GM21576 (cell line): Measurements from ENCODE around the gene FOXP2.
"Not testable (repeated sequence)": the region's sequence is repeated elsewhere in the genome, so short reads cannot be mapped to it uniquely, and the experiment has no call there.

Source experiments
- ATAC-seq: cut with Tn5 transposase; IDR thresholded peaks from one replicate; pipeline ENCODE4 v1.9.1; 2021; ENCODE audit warnings: mild to moderate bottlenecking, moderate library complexity; ENCODE audit not compliant: unreplicated experiment

The FOXP2 gene

DNA sequence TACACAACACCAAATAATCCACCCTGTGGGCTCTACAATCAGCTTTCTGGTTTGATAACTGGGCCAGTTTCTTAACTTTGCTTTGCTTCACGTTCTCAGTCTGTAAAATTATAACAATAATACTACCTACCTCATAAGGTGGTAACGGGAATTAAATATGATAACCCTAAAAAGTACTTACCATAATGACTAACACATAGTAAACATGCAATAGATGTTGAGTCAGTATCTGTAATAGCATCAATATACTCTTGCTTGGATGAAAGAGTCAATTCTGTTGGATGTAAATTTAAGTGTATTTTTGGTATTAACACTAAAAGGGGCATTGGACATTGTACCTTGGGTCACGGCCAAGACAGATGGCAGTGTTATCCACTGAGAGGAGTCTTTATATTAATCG is 160.5 kb downstream of the FOXP2 start:
- no peak for ATAC-seq

DNA sequence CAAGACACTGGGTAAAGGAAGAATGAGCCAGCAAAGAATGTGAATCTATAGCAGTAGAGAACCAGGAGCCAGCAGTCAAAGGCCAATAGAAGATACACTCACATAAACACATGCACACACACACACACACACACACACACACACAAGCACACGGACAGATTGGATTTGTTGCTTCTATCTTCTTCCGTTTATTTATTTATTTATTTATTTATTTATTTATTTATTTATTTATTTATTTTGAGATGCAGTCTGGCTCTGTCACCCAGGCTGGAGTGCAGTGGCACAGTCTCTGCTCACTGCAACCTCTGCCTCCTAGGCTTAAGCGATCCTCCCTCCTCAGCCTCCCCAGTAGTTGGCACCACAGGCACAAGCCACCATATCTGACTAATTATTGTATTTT is 166.3 kb downstream of the FOXP2 start:
- not testable (repeated sequence) for ATAC-seq

DNA sequence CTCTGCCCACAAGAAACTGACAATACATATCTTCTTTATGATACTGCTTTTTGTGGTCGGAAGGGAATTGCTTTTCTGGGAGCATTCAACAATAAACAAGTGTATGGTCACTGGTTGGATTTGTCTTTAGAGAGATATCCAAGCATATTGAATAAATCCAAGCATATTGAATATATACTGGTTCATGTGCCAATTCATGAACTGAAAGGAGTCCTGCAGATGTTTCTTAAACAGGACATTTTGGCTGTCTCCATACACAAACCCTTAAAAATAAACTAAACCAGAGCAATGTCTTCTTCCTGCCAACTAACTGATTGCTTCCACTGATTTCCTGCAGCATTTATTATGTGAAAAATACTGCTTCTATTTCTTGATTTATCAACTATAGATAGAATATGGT is 173.9 kb downstream of the FOXP2 start:
- ATAC-seq, result no peak

DNA sequence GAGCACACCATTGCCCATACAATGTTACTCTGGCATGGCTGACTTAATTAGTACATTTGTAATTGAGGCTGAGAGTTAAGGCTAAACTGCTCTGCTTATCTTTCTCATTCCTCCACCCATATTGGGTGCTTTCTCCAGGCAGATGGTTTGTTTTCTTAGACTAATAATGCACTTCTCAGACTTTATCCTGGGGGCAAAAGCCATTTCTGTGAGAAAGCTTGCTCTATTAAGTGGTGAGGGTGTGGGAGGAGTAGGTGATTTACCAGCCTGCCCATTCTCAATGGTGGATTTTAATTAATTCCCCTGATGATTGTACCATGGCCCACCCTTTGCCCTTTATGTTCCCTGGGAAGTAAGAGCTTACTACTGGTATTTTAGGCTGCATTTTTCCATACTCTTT is 174.8 kb downstream of the FOXP2 start:
- ATAC-seq, result no peak

DNA sequence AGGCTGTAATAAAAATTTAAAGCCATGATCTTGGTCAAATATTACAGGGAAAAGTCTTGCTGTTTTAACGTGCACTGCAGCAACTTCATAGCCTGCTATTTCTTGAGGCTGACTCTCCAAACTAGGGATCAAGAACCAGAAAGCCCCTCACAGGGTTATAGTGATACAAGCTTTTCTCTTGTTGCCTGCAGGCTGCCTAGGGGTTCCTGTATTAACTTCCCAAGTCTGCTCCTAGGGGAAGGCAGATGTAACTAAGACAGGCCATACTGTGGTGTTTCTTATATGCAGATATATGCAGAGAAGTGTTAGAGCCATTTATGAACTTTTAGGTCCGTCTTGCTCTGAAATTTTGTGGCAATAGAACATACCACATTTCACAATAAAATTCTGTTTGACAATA is 175.7 kb downstream of the FOXP2 start:
- no peak for ATAC-seq

DNA sequence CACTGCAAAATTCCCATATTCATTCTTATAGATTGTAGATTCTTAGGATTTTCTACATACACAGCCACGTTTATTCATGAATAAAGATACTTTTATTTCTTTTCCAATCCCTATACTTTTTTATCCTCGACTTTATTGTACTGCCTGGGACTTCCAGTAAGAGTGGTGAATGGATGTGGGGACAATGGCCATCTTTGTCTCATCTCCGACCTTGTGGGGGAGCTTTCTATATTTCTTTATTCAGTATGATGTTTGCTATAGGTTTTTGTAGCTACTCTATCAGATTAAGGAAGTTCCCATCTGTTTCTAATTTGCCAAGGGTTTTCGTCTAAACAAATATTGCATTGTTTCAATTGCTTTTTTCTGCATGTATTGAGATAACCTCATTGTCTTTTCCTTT is 184.3 kb downstream of the FOXP2 start:
- no peak for ATAC-seq

DNA sequence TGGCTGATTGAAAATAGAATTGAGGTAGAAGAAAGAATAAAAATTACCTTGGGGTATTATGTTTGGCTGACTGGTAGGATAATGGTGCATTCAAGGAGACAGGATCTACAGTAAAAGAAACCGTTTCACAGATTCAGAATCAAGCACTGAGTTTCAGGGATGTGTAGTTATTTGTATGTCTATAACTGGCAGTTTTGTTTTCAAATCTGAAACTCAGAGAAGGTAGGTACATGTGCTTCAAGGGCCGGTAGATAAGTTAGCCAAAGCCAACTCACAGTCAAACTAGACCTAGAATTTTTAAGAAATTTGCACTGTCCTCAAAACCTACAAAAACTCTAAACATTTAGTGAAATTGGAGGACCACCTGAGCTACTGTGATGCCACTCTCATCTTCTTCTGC is 191.5 kb downstream of the FOXP2 start:
- ATAC-seq, result no peak

DNA sequence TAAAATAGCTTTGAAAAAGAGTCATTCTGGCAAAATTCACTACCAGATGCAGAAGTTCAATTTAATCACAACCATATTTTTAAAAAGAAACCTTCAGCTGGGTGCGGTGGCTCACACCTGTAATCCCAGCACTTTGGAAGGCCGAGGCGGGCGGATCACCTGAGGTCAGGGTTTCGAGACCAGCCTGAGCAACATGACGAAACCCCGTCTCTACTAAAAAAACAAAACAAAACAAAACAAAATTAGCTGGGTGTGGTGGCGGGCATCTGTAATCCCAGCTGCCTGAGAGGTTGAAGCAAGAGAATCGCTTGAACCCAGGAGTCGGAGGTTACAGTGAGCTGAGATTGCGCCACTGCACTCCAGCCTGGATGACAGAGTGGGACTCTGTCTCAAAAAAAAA is 194.2 kb downstream of the FOXP2 start:
- ATAC-seq, result not testable (repeated sequence)

DNA sequence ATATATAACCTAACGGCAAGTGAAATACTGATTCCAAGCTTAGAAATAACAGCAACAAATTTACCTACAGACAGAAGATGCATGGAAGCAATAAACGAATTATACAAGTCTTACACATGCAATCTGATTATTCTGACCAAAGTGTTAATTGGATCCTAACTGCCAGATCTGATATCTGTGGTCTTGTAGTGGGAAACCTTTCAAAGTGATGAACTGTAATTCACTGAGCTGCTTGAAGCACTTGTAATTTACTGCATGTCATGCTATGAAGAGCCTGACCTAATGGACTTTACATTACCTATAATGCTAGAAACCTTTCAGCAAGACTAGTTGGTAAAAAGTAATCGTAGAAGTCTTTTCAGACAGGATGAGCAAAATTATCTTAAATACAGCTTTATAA is 205.6 kb downstream of the FOXP2 start:
- no peak for ATAC-seq

DNA sequence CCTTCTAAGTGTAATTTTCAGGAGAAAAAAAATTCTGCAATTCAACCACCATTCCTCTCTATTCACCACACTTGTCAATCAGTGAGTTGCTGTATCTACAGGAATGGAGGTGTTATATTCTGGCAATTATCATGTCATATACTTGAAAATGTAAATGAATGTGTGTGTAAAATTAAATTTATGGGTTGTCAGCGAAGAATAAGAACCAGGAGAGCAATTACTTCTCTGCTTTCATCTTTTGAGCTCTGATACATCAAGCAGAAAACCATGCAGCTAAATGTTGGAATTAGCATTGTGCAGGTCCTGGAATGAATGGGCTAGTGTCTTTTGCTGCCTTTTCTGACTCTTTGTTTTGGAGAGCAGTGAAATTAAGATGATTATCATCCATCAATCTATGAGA is 207.6 kb downstream of the FOXP2 start:
- ATAC-seq, result no peak

DNA sequence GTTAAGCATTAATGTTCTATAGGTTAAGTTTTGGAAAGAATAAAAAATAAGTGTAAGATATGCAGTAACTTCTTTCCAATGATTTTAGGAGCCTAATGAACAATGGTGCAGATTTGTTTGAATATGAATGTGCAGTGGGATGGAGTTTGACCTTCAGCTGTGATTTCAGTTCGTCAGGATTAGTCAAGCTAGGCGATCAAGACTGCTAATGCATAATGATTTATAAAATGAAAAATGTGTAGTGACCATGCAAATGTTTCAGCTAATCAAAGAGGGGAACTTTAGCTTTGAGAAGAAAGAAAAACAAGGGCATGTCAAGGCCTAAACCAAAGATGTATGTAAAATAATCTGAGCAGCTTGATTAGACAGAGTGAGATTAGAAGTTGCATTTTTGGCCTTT is 208.5 kb downstream of the FOXP2 start:
- no peak for ATAC-seq

DNA sequence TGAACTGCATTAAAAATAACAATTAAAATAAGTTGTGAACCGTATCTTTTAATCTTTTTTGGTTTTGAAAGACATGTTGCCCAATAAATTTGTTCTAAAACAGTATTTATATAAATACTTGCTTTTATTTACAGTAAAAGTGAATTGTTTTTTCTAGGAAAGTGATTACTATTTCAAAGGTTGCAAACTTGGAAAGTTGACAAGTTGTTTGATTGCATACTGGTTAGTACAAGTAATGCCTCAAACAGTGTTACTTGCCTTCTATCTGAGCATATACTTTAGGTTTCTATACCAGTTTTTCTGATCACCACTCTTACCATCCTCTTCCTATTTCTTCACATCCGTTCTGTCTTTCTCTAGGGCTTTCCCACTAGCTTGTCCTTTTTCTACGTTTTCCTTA is 212.6 kb downstream of the FOXP2 start:
- no peak for ATAC-seq

DNA sequence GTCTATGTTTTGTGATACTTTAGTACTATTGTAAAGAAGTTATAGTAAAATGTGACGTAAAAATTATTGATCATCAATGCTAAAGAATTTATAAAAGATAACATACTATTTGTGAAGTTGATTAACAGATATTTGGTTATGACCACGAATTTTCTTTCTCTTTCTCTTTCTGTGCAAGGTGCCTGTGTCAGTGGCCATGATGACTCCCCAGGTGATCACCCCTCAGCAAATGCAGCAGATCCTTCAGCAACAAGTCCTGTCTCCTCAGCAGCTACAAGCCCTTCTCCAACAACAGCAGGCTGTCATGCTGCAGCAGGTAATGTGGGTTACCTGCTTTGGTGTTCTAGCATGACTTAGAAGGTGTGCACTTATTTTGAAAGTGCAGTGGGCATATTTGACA is 213.7 kb downstream of the FOXP2 start:
- no peak for ATAC-seq

DNA sequence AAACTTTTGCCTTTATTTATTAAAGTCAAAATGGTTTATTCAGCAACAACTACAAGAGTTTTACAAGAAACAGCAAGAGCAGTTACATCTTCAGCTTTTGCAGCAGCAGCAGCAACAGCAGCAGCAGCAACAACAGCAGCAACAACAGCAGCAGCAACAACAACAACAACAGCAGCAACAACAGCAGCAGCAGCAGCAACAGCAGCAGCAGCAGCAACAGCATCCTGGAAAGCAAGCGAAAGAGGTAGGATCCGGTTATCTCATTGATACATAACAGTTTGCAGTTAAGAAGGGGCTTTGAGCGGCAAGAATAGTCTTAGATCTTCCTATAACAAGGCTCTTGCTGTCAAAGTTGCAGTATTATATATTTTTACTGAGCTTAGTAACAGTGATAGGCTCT is 215.1 kb downstream of the FOXP2 start:
- ATAC-seq, result no peak

DNA sequence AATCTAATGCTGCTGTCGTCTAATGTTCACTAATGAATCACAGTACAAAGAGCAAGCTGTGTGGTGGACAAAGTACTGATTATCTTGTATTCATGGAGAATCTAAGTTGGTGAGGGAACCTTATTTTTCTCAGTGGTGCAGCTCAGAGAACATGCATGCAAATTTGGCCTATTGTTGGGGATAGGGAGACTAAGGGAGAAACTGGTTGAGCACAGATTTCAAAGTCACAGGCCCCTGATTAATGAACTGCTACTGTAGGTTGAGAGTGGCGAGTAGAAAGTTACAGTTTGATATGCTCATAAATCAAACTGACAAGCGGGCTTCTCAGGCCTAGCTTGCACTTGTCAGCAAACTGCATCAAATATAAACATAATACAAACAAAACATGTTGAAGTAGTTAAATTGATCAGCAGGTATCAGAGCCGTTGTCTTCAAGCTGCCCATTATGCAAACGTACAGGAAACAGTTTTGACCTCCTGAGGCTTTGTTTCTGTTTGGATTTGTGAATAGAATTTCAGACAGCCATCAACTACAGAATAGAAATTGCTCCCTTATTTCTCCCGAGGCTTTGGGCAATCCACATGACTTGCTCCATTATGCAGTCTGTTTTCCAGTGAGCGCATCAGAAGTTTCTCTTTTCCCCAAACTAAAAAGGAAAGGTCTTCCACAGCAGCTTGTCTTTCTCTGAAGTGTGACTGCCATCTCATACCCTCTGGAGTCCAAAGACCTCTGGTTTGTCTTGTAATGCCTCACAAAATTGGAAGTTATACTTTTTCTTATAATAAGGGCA is 215.8 kb downstream of the FOXP2 start:
- no peak for ATAC-seq

DNA sequence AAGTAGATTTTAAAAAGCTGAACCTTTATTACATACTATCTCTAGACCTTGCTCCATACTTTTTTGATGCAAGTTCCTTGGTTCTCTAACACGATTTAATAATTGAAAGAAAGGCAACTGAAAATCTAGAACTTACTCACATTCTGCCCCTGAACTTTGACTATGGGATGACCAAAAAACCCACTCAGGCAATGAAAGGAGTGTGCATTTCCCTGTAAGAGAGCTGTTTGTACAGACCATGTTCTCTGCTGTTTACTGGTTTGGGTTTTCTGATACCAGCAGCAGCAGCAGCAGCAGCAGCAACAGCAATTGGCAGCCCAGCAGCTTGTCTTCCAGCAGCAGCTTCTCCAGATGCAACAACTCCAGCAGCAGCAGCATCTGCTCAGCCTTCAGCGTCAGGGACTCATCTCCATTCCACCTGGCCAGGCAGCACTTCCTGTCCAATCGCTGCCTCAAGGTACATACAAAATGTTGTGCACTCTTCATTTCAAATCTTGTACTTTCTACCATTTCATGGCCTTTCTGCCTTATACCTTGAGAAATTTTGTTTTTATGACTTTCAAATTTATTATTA is 216.7 kb downstream of the FOXP2 start:
- ATAC-seq, result no peak

DNA sequence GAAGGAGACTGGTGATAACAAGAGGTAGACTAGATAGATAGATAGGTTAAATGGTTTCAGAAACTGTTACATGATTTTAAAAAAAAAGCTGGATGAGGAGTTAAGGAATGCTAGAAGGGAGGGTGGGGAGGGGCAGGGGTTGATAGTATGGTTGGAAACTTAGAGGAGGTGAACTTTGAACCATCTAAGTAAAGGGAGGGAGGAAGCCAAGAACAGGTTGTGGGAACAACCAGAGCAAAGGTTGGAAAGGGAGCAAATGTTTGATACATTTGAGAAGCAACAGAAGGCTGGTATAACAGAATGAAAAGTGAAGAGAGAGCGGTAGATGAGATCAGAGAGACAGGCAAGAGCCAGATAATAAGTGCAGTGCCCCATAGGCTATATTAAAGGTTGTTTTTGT is 224.8 kb downstream of the FOXP2 start:
- ATAC-seq, result no peak

DNA sequence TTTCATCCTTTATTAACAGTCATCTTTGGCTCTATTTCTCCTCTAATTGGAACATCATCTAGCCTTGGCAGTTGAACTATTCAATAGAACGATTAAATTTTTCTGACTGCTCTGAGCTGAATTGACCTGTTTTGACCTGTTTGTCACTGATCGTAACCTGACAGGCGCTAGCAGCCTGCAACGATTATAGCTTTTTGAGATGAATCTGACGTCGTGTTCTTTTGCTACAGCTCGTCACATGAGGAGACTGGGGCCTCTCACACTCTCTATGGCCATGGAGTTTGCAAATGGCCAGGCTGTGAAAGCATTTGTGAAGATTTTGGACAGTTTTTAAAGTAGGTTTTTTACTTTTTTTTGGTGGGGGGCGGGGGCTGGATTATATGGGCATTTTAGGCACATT is 229.8 kb downstream of the FOXP2 start:
- ATAC-seq, result no peak

DNA sequence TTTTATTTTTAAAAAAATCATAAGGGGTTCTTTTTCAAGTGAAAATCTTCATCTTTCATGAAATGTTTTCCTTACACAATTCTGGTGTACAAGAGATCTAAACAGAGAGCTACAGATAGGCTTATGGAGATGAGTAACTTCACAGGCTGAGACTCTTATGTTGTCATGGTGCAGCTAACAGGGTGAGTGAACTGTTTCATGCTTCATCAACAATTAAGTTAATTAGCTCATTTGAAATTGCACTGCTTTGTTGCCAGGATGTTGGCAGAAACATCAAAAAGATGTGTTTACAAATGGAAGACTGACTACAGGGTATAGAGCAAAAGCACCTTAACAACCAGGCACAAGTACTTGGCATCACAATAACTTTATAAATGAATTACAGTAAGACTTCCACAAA is 230.8 kb downstream of the FOXP2 start:
- no peak for ATAC-seq

DNA sequence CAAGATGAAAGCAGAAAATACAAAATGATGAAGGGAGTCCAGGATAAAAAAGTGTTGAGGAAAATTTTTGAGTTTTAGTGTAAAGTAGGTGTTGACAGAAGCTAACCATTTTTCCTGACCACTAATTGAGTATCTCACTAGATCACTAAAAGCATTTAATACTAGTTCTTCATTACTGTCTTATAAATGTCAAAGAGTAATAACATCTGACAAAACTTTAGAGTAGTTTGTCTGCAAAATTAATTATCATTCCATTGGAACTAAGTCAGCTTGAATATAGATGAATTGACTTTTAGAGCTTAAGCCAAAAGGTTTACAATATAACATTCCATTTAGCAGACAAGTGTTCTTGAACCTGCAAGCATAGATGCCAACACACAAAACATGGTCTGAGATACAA is 232.9 kb downstream of the FOXP2 start:
- no peak for ATAC-seq

DNA sequence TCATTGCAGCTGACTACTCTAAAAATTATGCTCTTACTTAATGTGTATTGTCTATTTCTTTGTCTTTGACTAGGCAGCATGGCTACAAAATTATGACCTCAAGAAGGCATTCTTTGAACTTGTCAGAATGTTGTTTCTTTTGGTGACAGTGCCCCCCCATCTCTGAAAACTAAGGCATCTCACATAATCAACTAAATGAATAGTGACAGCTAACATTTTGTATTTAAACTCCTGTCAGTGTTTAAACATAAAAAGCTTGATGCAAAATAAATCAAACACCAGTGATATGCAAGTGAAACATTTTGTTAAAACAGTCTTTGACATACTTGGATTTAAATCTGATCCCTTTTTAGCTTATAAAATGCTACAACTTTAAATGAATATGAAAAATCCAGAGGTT is 233.5 kb downstream of the FOXP2 start:
- no peak for ATAC-seq

DNA sequence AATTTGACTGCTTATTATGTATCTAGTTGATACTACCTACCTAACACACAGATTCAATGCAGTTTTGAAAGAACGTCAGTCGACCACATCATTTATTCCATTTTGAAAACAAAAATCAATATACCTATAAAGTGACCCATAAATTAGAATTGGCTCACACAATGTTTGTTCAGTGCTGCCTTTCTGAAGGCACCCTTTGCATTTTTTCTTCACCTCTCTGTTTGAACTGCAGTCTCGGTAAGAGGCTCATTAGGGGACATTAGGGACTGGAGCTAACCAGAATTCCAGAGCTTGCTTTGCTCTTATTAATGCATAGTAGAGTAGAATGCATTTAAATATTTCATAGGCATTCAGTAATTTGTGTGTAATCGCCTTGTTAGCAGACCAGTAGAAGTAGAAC is 234.1 kb downstream of the FOXP2 start:
- ATAC-seq, result no peak

DNA sequence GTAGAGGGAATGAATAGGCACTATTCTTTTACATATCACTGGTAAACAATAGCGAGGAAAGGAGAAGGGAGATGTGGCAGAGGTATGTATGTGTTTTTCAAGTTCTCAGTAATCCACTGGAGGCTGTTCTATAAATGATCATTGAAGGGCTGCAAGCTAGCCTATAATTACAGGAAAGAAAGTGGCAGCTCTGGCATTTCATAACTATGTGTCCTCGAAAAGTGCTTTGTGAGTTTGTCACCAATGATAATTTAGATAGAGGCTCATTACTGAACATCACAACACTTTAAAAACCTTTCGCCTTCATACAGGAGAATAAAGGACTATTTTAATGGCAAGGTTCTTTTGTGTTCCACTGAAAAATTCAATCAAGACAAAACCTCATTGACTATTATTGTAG is 235.1 kb downstream of the FOXP2 start:
- ATAC-seq, result no peak
